Activated T-cell treated with anti-CD3 and anti-CD28 coated beads, Interleukin-2, amount 50 U/mL, for 4 hours (primary cell): ENCODE results near the gene PRICKLE2. TPM values are rescaled to one million over a fixed set of nuclear protein-coding genes. Genes with fewer than 3 reads are reported as not detected.

Experiments
- ATAC-seq, 2 donors: fragments of 200-7000 bp; cut with Tn5 transposase; one replicate each; pipeline ENCODE4 v1.10.0; 2021
- DNase-seq: peaks from one replicate; pipeline ENCODE4 v3.0.0-alpha.2; 2020
- H3K27me3 Mint-ChIP-seq: one replicate; pipeline ENCODE4 v1.8.0; 2021; ENCODE audit warnings: low read depth, mixed read lengths
- H3K36me3 Mint-ChIP-seq: one replicate; pipeline ENCODE4 v1.8.0; 2022; ENCODE audit warnings: mixed read lengths; ENCODE audit not compliant: insufficient read depth
- H3K4me1 Mint-ChIP-seq: one replicate; pipeline ENCODE4 v1.8.0; 2021; ENCODE audit warnings: low read depth, mixed read lengths
- H3K4me3 Mint-ChIP-seq: one replicate; pipeline ENCODE4 v1.8.0; 2021; ENCODE audit warnings: mild to moderate bottlenecking, moderate library complexity, mixed read lengths
- H3K9me3 Mint-ChIP-seq: one replicate; pipeline ENCODE4 v1.8.0; 2021; ENCODE audit warnings: mixed read lengths
- total RNA-seq, 3 donors: library from RNA; stranded (reverse); gene quantifications; one replicate each; pipeline ENCODE4 v1.2.1, GENCODE V29; 2021

Gene PRICKLE2
- total RNA-seq, 3 donors from 2014 or later = not detected

GRCh38 chr3:64111872-64112271 is 113.4 kb downstream of the PRICKLE2 start:
- H3K27me3 Mint-ChIP-seq = peaks cover 9% of the 10 kb centered on the region
- H3K4me3 Mint-ChIP-seq = no peak overlapping the region
- no peaks in the 10 kb centered on the region for H3K36me3 Mint-ChIP-seq
- H3K9me3 Mint-ChIP-seq = peaks cover 9% of the 10 kb centered on the region
- DNase-seq (no peak), ATAC-seq (no peak)
- no peaks in the 10 kb centered on the region for H3K4me1 Mint-ChIP-seq

- peaks cover 11% of the 10 kb centered on the region for H3K27me3 Mint-ChIP-seq
- DNase-seq (no peak), ATAC-seq (no peak)
- no peaks in the 10 kb centered on the region for H3K4me1 Mint-ChIP-seq
- H3K4me3 Mint-ChIP-seq = no peak overlapping the region
- H3K9me3 Mint-ChIP-seq = peaks cover 9% of the 10 kb centered on the region
- no peaks in the 10 kb centered on the region for H3K36me3 Mint-ChIP-seq
Observed at GRCh38 chr3:64111083-64111482, 114.2 kb downstream of the PRICKLE2 start.

GRCh38 chr3:64110071-64110470 is 115.2 kb downstream of the PRICKLE2 start:
- no peaks in the 10 kb centered on the region for H3K4me1 Mint-ChIP-seq
- ATAC-seq (no peak), DNase-seq (no peak)
- H3K27me3 Mint-ChIP-seq = peaks cover 11% of the 10 kb centered on the region
- peaks cover 9% of the 10 kb centered on the region for H3K9me3 Mint-ChIP-seq
- no peak overlapping the region for H3K4me3 Mint-ChIP-seq
- no peaks in the 10 kb centered on the region for H3K36me3 Mint-ChIP-seq

GRCh38 chr3:64109438-64109837 is 115.8 kb downstream of the PRICKLE2 start:
- H3K4me3 Mint-ChIP-seq = no peak overlapping the region
- H3K4me1 Mint-ChIP-seq = no peaks in the 10 kb centered on the region
- H3K9me3 Mint-ChIP-seq = peaks cover 7% of the 10 kb centered on the region
- H3K27me3 Mint-ChIP-seq = peaks cover 11% of the 10 kb centered on the region
- ATAC-seq (no peak), DNase-seq (no peak)
- H3K36me3 Mint-ChIP-seq = no peaks in the 10 kb centered on the region

- DNase-seq = no peak
- H3K4me1 Mint-ChIP-seq = no peaks in the 10 kb centered on the region
- H3K27me3 Mint-ChIP-seq = peaks cover 11% of the 10 kb centered on the region
- no peaks in the 10 kb centered on the region for H3K36me3 Mint-ChIP-seq
- no peak overlapping the region for H3K4me3 Mint-ChIP-seq
- no peak for ATAC-seq
- H3K9me3 Mint-ChIP-seq = peaks cover under 1% of the 10 kb centered on the region
Observed at GRCh38 chr3:64108784-64109317, 116.4 kb downstream of the PRICKLE2 start.

GRCh38 chr3:64108231-64108630 is 117.0 kb downstream of the PRICKLE2 start:
- DNase-seq (no peak), ATAC-seq (no peak)
- no peaks in the 10 kb centered on the region for H3K9me3 Mint-ChIP-seq
- H3K36me3 Mint-ChIP-seq = no peaks in the 10 kb centered on the region
- peaks cover 11% of the 10 kb centered on the region for H3K27me3 Mint-ChIP-seq
- H3K4me1 Mint-ChIP-seq = no peaks in the 10 kb centered on the region
- H3K4me3 Mint-ChIP-seq = no peak overlapping the region

- ATAC-seq (no peak), DNase-seq (no peak)
- Mint-ChIP-seq H3K36me3 (no peaks in the 10 kb centered on the region), H3K4me1 (no peaks in the 10 kb centered on the region), H3K4me3 (no peak overlapping the region), H3K9me3 (no peaks in the 10 kb centered on the region), H3K27me3 (peaks cover 5% of the 10 kb centered on the region)
Observed at GRCh38 chr3:64107190-64107589, 118.1 kb downstream of the PRICKLE2 start.

GRCh38 chr3:64105816-64106215 is 119.5 kb downstream of the PRICKLE2 start:
- no peak for ATAC-seq
- DNase-seq = no peak
- H3K27me3 Mint-ChIP-seq = peaks cover 7% of the 10 kb centered on the region
- H3K4me3 Mint-ChIP-seq = no peak overlapping the region
- H3K9me3 Mint-ChIP-seq = no peaks in the 10 kb centered on the region
- no peaks in the 10 kb centered on the region for H3K4me1 Mint-ChIP-seq
- no peaks in the 10 kb centered on the region for H3K36me3 Mint-ChIP-seq

GRCh38 chr3:64104691-64105111 is 120.6 kb downstream of the PRICKLE2 start:
- Mint-ChIP-seq H3K27me3 (peaks cover 5% of the 10 kb centered on the region), H3K9me3 (no peaks in the 10 kb centered on the region)

GRCh38 chr3:64104006-64104405 is 121.3 kb downstream of the PRICKLE2 start:
- no peak overlapping the region for H3K4me3 Mint-ChIP-seq
- H3K36me3 Mint-ChIP-seq = no peaks in the 10 kb centered on the region
- H3K27me3 Mint-ChIP-seq = peaks cover 9% of the 10 kb centered on the region
- no peaks in the 10 kb centered on the region for H3K4me1 Mint-ChIP-seq
- DNase-seq (no peak), ATAC-seq (no peak)
- no peaks in the 10 kb centered on the region for H3K9me3 Mint-ChIP-seq

More at GRCh38 chr3:64104691-64105111, 120.6 kb downstream of the PRICKLE2 start:
- H3K36me3 Mint-ChIP-seq = no peaks in the 10 kb centered on the region
- H3K4me1 Mint-ChIP-seq = no peaks in the 10 kb centered on the region
- DNase-seq (no peak), ATAC-seq (no peak)
- no peak overlapping the region for H3K4me3 Mint-ChIP-seq

GRCh38 chr3:64103131-64103530 is 122.1 kb downstream of the PRICKLE2 start:
- Mint-ChIP-seq H3K36me3 (no peaks in the 10 kb centered on the region), H3K4me1 (no peaks in the 10 kb centered on the region), H3K4me3 (no peak overlapping the region), H3K27me3 (peaks cover 10% of the 10 kb centered on the region), H3K9me3 (no peaks in the 10 kb centered on the region)
- no peak for DNase-seq
- ATAC-seq = no peak

- peaks cover 13% of the 10 kb centered on the region for H3K27me3 Mint-ChIP-seq
- no peak for ATAC-seq
- H3K4me3 Mint-ChIP-seq = no peak overlapping the region
- no peaks in the 10 kb centered on the region for H3K9me3 Mint-ChIP-seq
- DNase-seq = no peak
- no peaks in the 10 kb centered on the region for H3K36me3 Mint-ChIP-seq
- H3K4me1 Mint-ChIP-seq = no peaks in the 10 kb centered on the region
Observed at GRCh38 chr3:64102147-64102546, 123.1 kb downstream of the PRICKLE2 start.

- H3K36me3 Mint-ChIP-seq = no peaks in the 10 kb centered on the region
- H3K9me3 Mint-ChIP-seq = no peaks in the 10 kb centered on the region
- peaks cover 11% of the 10 kb centered on the region for H3K27me3 Mint-ChIP-seq
- ATAC-seq (no peak), DNase-seq (no peak)
- H3K4me1 Mint-ChIP-seq = no peaks in the 10 kb centered on the region
- H3K4me3 Mint-ChIP-seq = no peak overlapping the region
Observed at GRCh38 chr3:64099316-64099715, 126.0 kb downstream of the PRICKLE2 start.

- Mint-ChIP-seq H3K36me3 (no peaks in the 10 kb centered on the region), H3K4me1 (no peaks in the 10 kb centered on the region), H3K27me3 (peaks cover 11% of the 10 kb centered on the region), H3K4me3 (no peak overlapping the region), H3K9me3 (no peaks in the 10 kb centered on the region)
- ATAC-seq (no peak), DNase-seq (no peak)
Observed at GRCh38 chr3:64098670-64099069, 126.6 kb downstream of the PRICKLE2 start.

GRCh38 chr3:64097920-64098319 is 127.3 kb downstream of the PRICKLE2 start:
- no peak for DNase-seq
- Mint-ChIP-seq H3K27me3 (peaks cover 11% of the 10 kb centered on the region), H3K4me3 (no peak overlapping the region), H3K36me3 (no peaks in the 10 kb centered on the region), H3K9me3 (no peaks in the 10 kb centered on the region), H3K4me1 (no peaks in the 10 kb centered on the region)
- no peak for ATAC-seq

GRCh38 chr3:64095802-64096201 is 129.5 kb downstream of the PRICKLE2 start:
- H3K36me3 Mint-ChIP-seq = no peaks in the 10 kb centered on the region
- peaks cover 15% of the 10 kb centered on the region for H3K27me3 Mint-ChIP-seq
- no peak overlapping the region for H3K4me3 Mint-ChIP-seq
- DNase-seq (no peak), ATAC-seq (no peak)
- H3K4me1 Mint-ChIP-seq = no peaks in the 10 kb centered on the region
- H3K9me3 Mint-ChIP-seq = no peaks in the 10 kb centered on the region
